Mesendoderm (in vitro differentiated cells): ENCODE results near the gene TMC1.

Experiments used
- DNase-seq: peaks from one replicate; pipeline ENCODE4 v3.0.0; 2013
- H2AK5ac ChIP-seq: 2 replicates; pipeline ENCODE4 v1.6.1; 2013; ENCODE audit warnings: low read length, inconsistent platforms
- H2BK120ac ChIP-seq: 2 replicates; pipeline ENCODE4 v1.6.1; 2013; ENCODE audit warnings: low read depth, mild to moderate bottlenecking, low read length, moderate library complexity, mixed read lengths
- H2BK15ac ChIP-seq: replicated peaks from 2 replicates; pipeline ENCODE4 v1.6.1; 2013; ENCODE audit warnings: low read depth, mild to moderate bottlenecking, moderate library complexity
- H2BK5ac ChIP-seq: 2 replicates; pipeline ENCODE4 v1.6.1; 2013; ENCODE audit warnings: low read length, inconsistent platforms
- H3K18ac ChIP-seq: 2 replicates; pipeline ENCODE4 v1.6.1; 2013; ENCODE audit warnings: mild to moderate bottlenecking, low read length, mixed read lengths
- H3K23ac ChIP-seq: one replicate; pipeline ENCODE4 v1.6.1; 2013; ENCODE audit warnings: low read length
- H3K27ac ChIP-seq: 2 replicates; pipeline ENCODE4 v1.5.1; 2013; ENCODE audit warnings: low read depth, mild to moderate bottlenecking, inconsistent platforms, low read length, moderate library complexity
- H3K27me3 ChIP-seq: 2 replicates; pipeline ENCODE4 v1.6.1; 2013; ENCODE audit warnings: low read length, control low read depth, mild to moderate bottlenecking, inconsistent platforms; ENCODE audit not compliant: insufficient read depth, poor library complexity
- H3K36me3 ChIP-seq: 2 replicates; pipeline ENCODE4 v1.6.1; 2013; ENCODE audit warnings: low read length, inconsistent platforms; ENCODE audit not compliant: control insufficient read depth, insufficient read depth
- H3K4ac ChIP-seq: one replicate; pipeline ENCODE4 v1.6.1; 2013; ENCODE audit warnings: low read depth, mild to moderate bottlenecking, low read length, moderate library complexity
- H3K4me1 ChIP-seq: 2 replicates; pipeline ENCODE4 v1.6.1; 2013; ENCODE audit warnings: low read depth, low read length, inconsistent platforms; ENCODE audit not compliant: control insufficient read depth
- H3K4me2 ChIP-seq: 2 replicates; pipeline ENCODE4 v1.6.1; 2013; ENCODE audit warnings: low read length
- H3K4me3 ChIP-seq: 2 replicates; pipeline ENCODE4 v1.5.1; 2013; ENCODE audit warnings: mild to moderate bottlenecking, low read length
- H3K56ac ChIP-seq: one replicate; pipeline ENCODE4 v1.6.1; 2013; ENCODE audit warnings: low read length
- H3K79me1 ChIP-seq: 2 replicates; pipeline ENCODE4 v1.6.1; 2013; ENCODE audit warnings: low read length, inconsistent platforms
- H3K79me2 ChIP-seq: 2 replicates; pipeline ENCODE4 v1.6.1; 2013; ENCODE audit warnings: mild to moderate bottlenecking, low read length; ENCODE audit not compliant: control insufficient read depth, insufficient read depth
- H3K9ac ChIP-seq: 2 replicates; pipeline ENCODE4 v1.6.1; 2013; ENCODE audit warnings: low read length, inconsistent platforms
- H4K5ac ChIP-seq: one replicate; pipeline ENCODE4 v1.6.1; 2013; ENCODE audit warnings: low read length
- H4K8ac ChIP-seq: one replicate; pipeline ENCODE4 v1.6.1; 2013; ENCODE audit warnings: low read depth, mild to moderate bottlenecking, control low read depth, low read length, moderate library complexity
- WGBS: extraction: QIAGEN DNeasy Blood & Tissue Kit; methylation state at CpG from one replicate; pipeline ENCODE4 v1.1.7; 2013; ENCODE audit warnings: low lambda C conversion rate, missing lambda C conversion rate; ENCODE audit not compliant: insufficient coverage; ENCODE audit errors: extremely low coverage; 5-methylcytosine and 5-hydroxymethylcytosine counted together

The TMC1 gene

GRCh38 chr9:72680593-72681282, 159.3 kb downstream of the TMC1 start:
- H2BK15ac ChIP-seq = no peak overlapping the region
- no peak overlapping the region for H3K56ac ChIP-seq
- H3K4me1 ChIP-seq = no peaks in the 10 kb centered on the region
- no CpG with 5 or more reads among the region's 2 CpGs for WGBS
- H3K23ac ChIP-seq = no peak overlapping the region
- no peaks in the 10 kb centered on the region for H3K79me2 ChIP-seq
- H3K9ac ChIP-seq = no peak overlapping the region
- no peaks in the 10 kb centered on the region for H3K79me1 ChIP-seq
- DNase-seq = peak; percentile 91
- no peak overlapping the region for H3K4ac ChIP-seq
- H3K36me3 ChIP-seq = no peaks in the 10 kb centered on the region
- H3K4me2 ChIP-seq = no peak overlapping the region
- no peak overlapping the region for H4K5ac ChIP-seq
- no peak overlapping the region for H2BK5ac ChIP-seq
- H4K8ac ChIP-seq = no peak overlapping the region
- H2AK5ac ChIP-seq = no peak overlapping the region
- no peak overlapping the region for H3K18ac ChIP-seq
- H3K4me3 ChIP-seq = no peak overlapping the region
- H3K27me3 ChIP-seq = no peaks in the 10 kb centered on the region
- H3K27ac ChIP-seq = no peak overlapping the region
- no peak overlapping the region for H2BK120ac ChIP-seq

GRCh38 chr9:72681283-72681630, 159.8 kb downstream of the TMC1 start:
- no peak overlapping the region for H3K27ac ChIP-seq
- H3K23ac ChIP-seq = no peak overlapping the region
- no peak overlapping the region for H4K8ac ChIP-seq
- no peak overlapping the region for H2BK5ac ChIP-seq
- H2BK15ac ChIP-seq = no peak overlapping the region
- H3K36me3 ChIP-seq = no peaks in the 10 kb centered on the region
- no peaks in the 10 kb centered on the region for H3K27me3 ChIP-seq
- no peak overlapping the region for H3K4me2 ChIP-seq
- no peak overlapping the region for H3K4ac ChIP-seq
- no peak overlapping the region for H2BK120ac ChIP-seq
- no peak overlapping the region for H4K5ac ChIP-seq
- no peaks in the 10 kb centered on the region for H3K79me2 ChIP-seq
- H3K4me3 ChIP-seq = no peak overlapping the region
- no peaks in the 10 kb centered on the region for H3K4me1 ChIP-seq
- H2AK5ac ChIP-seq = no peak overlapping the region
- no peak overlapping the region for H3K9ac ChIP-seq
- no peak overlapping the region for H3K18ac ChIP-seq
- no peak for DNase-seq
- H3K79me1 ChIP-seq = no peaks in the 10 kb centered on the region
- WGBS = no CpG with 5 or more reads among the region's 1 CpG
- H3K56ac ChIP-seq = no peak overlapping the region

- Histone ChIP-seq H3K27me3 (no peaks in the 10 kb centered on the region), H4K8ac (no peak overlapping the region), H3K4me2 (no peak overlapping the region), H3K18ac (no peak overlapping the region), H3K4me3 (no peak overlapping the region), H3K27ac (no peak overlapping the region), H3K79me1 (no peaks in the 10 kb centered on the region), H3K79me2 (no peaks in the 10 kb centered on the region), H3K4ac (no peak overlapping the region), H3K23ac (no peak overlapping the region), H2AK5ac (no peak overlapping the region), H3K4me1 (no peaks in the 10 kb centered on the region), H4K5ac (no peak overlapping the region), H2BK15ac (no peak overlapping the region), H3K56ac (no peak overlapping the region), H3K9ac (no peak overlapping the region), H2BK5ac (no peak overlapping the region), H3K36me3 (no peaks in the 10 kb centered on the region), H2BK120ac (no peak overlapping the region)
- WGBS = no CpG with 5 or more reads among the region's 2 CpGs
- DNase-seq = no peak
Measured at GRCh38 chr9:72684615-72685014, 163.2 kb downstream of the TMC1 start.

- no peak overlapping the region for H3K4ac ChIP-seq
- no peak overlapping the region for H3K56ac ChIP-seq
- no peak overlapping the region for H3K4me2 ChIP-seq
- H2BK120ac ChIP-seq = no peak overlapping the region
- H4K8ac ChIP-seq = no peak overlapping the region
- H2AK5ac ChIP-seq = no peak overlapping the region
- H3K23ac ChIP-seq = no peak overlapping the region
- no peaks in the 10 kb centered on the region for H3K27me3 ChIP-seq
- no CpG with 5 or more reads among the region's 2 CpGs for WGBS
- H2BK15ac ChIP-seq = no peak overlapping the region
- no peak for DNase-seq
- no peak overlapping the region for H4K5ac ChIP-seq
- H2BK5ac ChIP-seq = no peak overlapping the region
- no peaks in the 10 kb centered on the region for H3K79me2 ChIP-seq
- H3K18ac ChIP-seq = no peak overlapping the region
- H3K4me3 ChIP-seq = no peak overlapping the region
- H3K36me3 ChIP-seq = no peaks in the 10 kb centered on the region
- H3K4me1 ChIP-seq = no peaks in the 10 kb centered on the region
- no peak overlapping the region for H3K27ac ChIP-seq
- H3K9ac ChIP-seq = no peak overlapping the region
- no peaks in the 10 kb centered on the region for H3K79me1 ChIP-seq
Measured at GRCh38 chr9:72685911-72686310, 164.5 kb downstream of the TMC1 start.

- Histone ChIP-seq H3K79me2 (no peaks in the 10 kb centered on the region), H3K4me1 (no peaks in the 10 kb centered on the region), H2BK120ac (no peak overlapping the region), H3K36me3 (no peaks in the 10 kb centered on the region), H3K27me3 (no peaks in the 10 kb centered on the region), H2BK5ac (no peak overlapping the region), H3K9ac (no peak overlapping the region), H3K56ac (no peak overlapping the region), H4K8ac (no peak overlapping the region), H3K4ac (no peak overlapping the region), H2AK5ac (no peak overlapping the region), H3K27ac (no peak overlapping the region), H2BK15ac (no peak overlapping the region), H4K5ac (no peak overlapping the region), H3K79me1 (no peaks in the 10 kb centered on the region), H3K18ac (no peak overlapping the region), H3K4me2 (no peak overlapping the region), H3K23ac (no peak overlapping the region), H3K4me3 (no peak overlapping the region)
- DNase-seq = no peak
Measured at GRCh38 chr9:72687331-72687730, 165.9 kb downstream of the TMC1 start.

- Histone ChIP-seq H3K4me1 (no peaks in the 10 kb centered on the region), H3K27ac (no peak overlapping the region), H2BK5ac (no peak overlapping the region), H4K5ac (no peak overlapping the region), H3K79me2 (no peaks in the 10 kb centered on the region), H3K27me3 (no peaks in the 10 kb centered on the region), H2AK5ac (no peak overlapping the region), H4K8ac (no peak overlapping the region), H3K18ac (no peak overlapping the region), H3K4me2 (no peak overlapping the region), H2BK15ac (no peak overlapping the region), H3K36me3 (no peaks in the 10 kb centered on the region), H3K4me3 (no peak overlapping the region), H3K23ac (no peak overlapping the region), H3K56ac (no peak overlapping the region), H2BK120ac (no peak overlapping the region), H3K9ac (no peak overlapping the region), H3K4ac (no peak overlapping the region), H3K79me1 (no peaks in the 10 kb centered on the region)
- no peak for DNase-seq
Measured at GRCh38 chr9:72691671-72692070, 170.3 kb downstream of the TMC1 start.
